NCI-H2081 treated with DMSO at 0.1 percent for 48 hours (cell line): Measurements from ENCODE around the gene PLXND1.
"Not testable (repeated sequence)": the region's sequence is repeated elsewhere in the genome, so short reads cannot be mapped to it uniquely, and the experiment has no call there.

Experiments
- DNase-seq: peaks from one replicate; lab custom pipeline; 2025; lab: John Stamatoyannopoulos, UW

Gene PLXND1

DNA sequence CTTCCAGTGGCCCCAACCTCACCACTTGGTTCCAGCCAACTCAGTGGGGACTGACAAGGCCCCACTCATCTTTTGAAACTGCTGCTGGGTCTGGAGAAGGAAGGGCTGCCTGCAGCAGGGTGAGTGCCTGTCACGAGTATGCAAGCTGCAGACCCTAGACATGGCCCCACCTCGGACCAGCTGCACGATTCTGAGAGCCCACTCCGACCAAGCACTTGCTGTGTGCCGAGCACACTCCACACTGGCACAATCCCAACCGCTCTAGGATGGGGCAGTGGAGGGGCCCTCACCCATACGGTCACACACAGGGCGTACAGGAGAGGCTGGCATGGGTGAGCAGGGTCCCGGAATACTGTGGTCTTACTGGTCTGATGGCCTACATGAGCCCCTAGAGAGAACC lies 8.0 kb upstream of the PLXND1 start:
- DNase-seq: no peak

DNA sequence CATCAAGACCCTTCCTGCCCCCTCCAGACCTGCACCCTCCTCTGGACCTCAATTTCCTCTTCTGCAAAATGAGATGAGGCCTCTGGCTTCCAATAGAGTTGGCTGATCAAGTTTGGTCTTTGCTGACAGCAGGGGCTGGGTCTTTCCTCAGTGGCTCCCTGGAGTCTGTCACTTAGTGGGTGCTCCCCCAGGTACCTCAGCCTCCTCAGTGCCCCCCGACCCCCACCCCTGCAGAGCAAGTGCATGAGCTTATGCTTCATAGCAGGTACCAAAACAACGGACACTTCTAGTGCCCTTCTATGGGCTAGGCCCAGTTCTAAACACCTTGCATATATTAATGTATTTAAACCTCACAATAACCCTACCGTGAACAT lies 6.9 kb upstream of the PLXND1 start:
- no peak for DNase-seq

- no peak for DNase-seq
Measured at GRCh38 chr3:129612534-129613366, 6.3 kb upstream of the PLXND1 start.

DNA sequence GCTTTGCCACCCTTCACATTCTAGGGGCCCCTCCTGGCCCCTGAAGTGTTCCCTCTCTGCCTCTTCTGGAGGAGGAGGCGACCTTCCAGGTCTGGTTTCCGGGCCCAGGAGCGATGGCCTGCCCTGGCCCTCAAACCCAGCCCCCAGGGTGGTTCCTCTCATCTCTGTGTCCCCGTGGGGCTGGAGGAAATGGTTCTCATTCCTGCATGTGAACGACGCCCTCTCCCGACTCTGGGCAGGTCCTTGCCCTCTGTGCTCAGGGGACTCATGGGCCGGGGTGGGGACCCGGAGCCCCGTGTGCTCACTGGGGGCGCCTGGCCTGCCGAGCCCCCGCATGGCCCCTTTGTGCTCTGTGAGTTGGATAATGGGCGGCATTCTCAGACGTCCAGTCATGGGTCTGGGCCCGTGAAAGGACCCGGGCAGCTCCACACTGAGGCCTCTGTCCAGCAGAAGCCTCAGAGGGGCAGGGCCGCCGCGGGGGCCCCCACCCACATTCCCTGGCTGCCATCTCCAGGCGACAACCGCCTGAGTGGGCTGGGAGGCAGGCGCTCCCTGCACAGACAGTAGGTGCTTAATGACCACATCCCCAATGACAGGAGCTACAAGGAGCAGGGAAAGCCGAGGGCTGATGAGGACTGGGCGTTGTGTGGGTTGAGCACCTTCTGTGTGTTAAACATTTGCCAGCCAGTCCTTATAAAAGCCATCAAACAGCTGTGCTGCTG lies 5.5 kb upstream of the PLXND1 start:
- DNase-seq: no peak

- DNase-seq: no peak
Measured at GRCh38 chr3:129611446-129611800, 4.9 kb upstream of the PLXND1 start.

GRCh38 chr3:129610794-129611445 lies 4.4 kb upstream of the PLXND1 start:
- DNase-seq: not testable (repeated sequence)

DNA sequence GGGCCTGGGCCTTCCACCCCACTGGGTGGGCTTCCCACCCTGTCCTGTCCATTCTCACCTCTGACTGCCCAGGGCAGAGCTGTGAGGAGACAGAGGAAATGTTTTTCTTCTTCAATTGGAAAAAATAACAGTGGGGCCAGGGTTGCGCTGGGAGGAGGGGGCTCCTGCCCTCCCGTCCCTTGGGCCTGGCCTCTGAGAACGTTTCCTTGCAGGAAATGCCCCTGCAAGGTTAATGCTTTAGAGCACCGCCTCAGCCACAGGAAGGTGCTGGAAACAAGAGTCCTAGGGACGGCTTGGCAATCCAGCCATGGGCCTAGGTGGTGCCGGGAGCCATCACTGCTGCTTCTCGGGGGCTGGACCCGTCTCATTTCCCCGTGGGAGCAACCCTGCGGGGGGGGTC lies 3.8 kb upstream of the PLXND1 start:
- DNase-seq: no peak

DNA sequence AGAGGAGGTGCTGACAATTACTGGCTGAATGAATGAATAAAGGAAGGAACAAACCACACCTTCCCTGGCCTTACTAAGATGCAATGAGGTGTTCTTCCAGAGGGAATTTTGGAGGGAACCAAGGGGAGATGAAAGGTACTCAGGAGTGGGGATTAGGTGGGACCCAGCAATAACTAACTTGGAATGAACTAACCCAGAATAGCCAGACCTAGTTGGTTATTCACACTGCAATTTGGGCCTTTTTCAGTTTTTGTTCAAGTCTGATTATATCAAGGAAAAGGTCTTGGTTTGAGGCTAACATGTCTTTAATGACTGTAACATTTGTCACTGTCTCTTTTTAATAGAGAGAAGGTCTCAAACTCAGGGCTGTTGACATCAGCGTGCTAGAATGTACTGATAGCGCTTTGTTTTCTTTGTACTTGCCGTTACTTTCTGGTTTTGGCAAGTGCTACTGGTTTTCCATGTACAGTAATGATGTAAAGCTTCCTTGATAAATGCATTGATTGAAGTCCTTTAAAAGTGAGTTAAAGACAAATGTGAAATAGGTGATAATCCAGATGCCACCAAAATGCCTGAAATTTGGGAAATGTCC lies 3.2 kb upstream of the PLXND1 start:
- DNase-seq: no peak

DNA sequence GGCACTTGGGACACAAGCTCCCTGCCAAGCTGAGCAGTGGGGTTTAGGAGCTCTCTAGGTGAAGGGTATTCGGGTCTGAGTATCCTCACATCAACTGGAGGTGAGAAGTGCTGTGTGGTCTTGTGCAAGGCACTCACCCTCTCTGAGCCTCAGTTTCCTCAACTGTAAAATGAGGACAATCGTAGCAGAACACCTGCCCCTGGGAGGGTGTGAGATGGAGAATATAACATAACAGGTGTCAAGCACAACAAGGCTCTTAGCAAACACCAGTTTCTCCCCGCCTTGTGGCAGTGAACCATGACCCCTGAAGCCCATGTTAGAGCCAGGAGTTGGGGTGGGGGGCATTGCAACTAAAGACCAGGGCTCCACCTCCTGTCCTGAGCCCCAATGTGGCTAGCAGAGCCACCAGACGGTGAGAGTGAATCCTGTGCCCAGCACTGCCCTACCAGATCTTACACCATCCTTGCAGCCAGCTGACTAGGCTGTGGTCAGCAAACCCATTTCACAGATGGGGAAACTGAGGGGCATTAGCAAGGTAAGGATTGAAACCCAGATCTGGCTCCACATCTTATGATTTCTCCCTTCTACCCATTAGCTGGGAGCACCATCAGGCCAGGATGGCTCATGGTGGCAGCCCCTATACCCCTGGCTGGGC lies 2.6 kb upstream of the PLXND1 start:
- no peak for DNase-seq

GRCh38 chr3:129608087-129608935 lies 1.8 kb upstream of the PLXND1 start:
- no peak for DNase-seq

GRCh38 chr3:129607391-129608068 lies 1.1 kb upstream of the PLXND1 start:
- no peak for DNase-seq

GRCh38 chr3:129605922-129606635 lies 397 bp downstream of the PLXND1 start:
- DNase-seq: no peak

DNA sequence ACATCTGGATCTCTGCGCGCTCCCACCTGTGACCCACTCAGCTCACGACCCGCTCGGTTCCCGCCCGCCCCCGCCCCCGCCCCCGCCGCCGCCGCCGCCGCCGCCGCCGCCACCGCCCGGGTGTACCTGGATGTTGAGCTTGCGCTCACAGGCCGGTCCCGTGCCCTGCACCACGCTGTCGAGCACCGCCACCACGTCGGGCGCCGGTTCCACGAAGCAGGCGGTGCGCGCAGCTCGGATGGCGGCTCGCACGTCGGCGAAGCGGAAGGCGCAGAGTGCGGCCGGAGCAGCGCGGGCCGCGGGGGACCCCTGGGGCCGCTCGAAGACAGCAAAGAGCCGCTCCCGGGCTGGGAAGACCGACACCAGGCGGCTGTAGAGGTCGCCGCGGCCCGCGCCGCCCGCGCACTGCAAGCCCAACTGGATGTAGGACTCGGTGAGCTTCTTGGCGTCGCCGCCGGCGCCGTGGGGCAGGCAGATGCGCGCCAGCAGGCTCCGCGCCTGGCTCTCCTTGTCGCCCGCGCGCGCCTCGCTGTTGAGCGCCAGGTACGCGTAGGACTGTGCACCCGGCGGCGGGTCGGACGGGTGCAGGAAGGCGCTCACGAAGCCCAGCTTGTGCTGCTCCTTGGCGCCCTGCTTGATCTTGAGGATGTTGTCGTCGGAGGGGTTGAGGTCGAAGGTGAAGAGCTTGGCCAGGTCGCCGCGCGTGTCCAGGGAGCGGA lies 1.1 kb downstream of the PLXND1 start:
- no peak for DNase-seq

- no peak for DNase-seq
Measured at GRCh38 chr3:129604767-129605166, 1.7 kb downstream of the PLXND1 start.

- no peak for DNase-seq
Measured at GRCh38 chr3:129603991-129604749, 2.3 kb downstream of the PLXND1 start.

DNA sequence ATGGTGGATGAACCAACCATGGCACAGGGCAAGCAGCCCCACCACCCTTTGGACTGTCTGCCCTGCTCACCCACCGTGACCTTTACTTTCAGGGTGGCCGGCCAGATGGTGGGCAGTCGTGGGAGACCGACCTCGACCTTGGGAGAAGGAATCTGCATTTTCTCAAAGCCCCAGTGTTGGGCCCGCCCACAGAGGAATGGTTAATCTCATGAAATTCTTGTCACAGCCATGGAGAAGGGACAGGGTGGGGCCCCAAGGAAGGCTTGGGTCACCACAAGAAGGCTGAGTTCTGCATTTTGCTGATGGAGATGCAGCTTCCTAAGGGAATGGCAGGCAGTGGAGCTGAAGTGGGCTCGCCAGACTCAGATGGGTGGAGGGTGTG lies 2.9 kb downstream of the PLXND1 start:
- no peak for DNase-seq

DNA sequence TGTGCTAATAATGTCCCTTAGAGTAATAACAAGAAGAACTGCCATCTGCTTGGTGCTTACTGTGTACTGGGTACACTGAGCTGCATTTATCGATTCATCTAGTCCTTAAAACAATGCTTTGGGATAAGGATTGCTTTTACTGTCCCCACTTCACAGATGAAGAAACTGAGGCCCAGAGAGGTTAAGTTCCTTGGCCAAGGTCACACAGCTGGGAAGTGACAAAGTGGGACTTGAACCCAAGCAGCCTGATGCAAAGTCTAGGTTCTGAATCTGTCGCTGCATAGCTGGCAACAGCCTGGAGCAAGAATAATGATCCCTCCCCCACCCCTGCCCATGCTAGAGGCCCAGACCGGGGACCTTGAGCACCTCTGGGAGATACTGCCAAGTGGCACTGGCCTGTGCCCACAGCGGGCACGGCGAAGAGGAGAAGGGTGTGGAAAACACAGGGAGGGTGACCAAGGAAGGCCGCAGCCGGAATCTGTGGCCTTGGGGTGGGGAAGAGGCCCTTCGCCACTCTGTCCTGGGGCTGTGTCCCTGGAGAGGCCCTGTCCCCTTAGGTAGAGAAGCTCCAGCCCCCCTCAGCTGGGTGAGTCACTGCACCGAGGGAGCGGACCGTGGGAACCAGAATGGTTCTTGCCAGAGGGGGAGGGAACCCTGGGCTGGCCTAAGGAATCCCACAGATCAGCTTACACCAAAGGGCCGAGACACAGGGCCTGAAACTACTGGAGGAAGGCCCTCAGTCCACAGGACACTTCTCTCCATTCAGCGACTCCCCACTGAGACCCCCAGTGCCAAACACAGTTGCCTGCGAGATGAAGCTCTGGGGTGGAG lies 3.5 kb downstream of the PLXND1 start:
- no peak for DNase-seq

DNA sequence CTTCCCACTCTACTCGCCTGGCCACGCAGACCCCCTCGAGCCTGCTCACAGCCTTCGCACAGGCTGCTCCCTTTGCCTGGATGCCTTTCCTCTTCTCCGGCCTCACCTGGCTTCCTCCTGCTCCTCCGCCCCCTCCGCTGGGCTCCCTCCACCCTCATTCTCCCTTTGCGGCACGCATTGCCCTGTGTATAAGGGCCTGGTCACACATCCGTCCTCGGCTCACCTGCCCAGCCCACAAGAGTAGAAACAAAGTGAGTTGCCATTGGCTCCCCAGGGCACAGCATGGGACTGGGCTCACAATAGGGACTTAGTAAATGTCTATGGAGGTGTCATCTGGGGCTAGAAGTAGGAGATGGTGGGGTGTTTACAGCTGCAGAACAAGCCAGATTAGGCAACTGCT lies 4.2 kb downstream of the PLXND1 start:
- no peak for DNase-seq
